ENCODE measurements around the gene ATP11A. TPM values are rescaled to one million over a fixed set of nuclear protein-coding genes. Genes with fewer than 3 reads are reported as not detected.
A peak's percentile ranks its signal among the peaks of the same experiment; 100 is the strongest.

ATP11A gene
- 96.5 TPM for total RNA-seq
- long read RNA-seq, transcript ATP11A-217 (1 exons, 3,542 nt) = major isoform, 13 of 47 reads
- long read RNA-seq, partial matches to known transcripts = 5 of 47 reads
- long read RNA-seq, other reads (novel, unspliced or antisense) = 29 of 47 reads

DNA sequence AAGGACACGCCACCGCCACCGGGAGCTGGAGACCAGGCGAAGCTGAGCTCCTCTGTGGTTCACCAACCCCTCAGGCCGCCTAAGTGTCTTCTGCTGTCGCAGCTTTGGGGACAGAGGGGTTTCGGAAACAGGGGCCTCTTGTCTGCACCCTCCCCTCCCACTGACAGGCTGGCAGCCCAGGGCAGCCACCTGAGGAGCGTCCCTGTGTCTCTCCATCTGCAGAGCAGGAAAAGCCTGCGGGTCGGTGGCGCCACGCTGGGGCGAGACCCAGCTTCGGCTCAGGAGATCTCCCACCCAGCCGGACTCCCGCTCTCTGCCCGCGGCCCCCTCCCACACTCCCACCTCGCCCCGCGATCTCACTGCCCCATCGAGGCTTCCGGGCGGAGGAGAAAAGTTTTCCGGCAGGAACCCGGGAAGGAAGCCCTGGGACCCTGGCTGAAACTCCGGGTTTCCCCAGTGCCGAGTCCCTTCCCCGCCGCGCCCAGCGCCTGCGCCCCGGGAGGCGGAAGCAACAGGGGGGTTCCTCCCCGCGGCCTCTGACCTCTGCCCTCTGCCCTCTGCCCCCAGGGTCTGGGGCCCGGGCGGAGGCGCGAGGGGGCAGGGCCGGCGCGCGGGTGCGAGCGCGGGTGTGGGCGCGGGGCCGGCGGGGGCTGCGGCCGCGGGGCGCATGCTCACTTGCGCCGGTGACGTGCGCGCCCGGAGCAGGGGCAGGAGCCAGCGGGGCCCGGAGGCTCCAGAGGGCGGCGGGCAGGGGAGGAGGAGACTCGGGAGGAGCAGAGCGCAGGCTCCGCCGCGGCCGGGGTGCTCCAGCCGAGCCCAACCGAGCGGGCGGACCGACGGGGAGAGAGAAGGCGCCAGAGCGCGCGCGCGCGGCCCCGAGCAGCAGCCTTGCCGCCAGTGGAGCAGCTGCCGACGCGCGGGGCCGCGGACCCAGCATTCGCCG, at the start of gene ATP11A:
Gene ATP11A (plus strand): TSS at position 736 of the 943 bp plus-strand sequence. CDS start 379 bp downstream, outside the sequence.
- intact Hi-C loops (cut with DNase I) = loop anchor here (2.0 to 5.0 kb wide), 5 partner anchors 21 to 133 kb away; no protein-coding TSS in a partner anchor
- DNase-seq (ENCODE audit: low spot score) = peak; percentile 95

DNA sequence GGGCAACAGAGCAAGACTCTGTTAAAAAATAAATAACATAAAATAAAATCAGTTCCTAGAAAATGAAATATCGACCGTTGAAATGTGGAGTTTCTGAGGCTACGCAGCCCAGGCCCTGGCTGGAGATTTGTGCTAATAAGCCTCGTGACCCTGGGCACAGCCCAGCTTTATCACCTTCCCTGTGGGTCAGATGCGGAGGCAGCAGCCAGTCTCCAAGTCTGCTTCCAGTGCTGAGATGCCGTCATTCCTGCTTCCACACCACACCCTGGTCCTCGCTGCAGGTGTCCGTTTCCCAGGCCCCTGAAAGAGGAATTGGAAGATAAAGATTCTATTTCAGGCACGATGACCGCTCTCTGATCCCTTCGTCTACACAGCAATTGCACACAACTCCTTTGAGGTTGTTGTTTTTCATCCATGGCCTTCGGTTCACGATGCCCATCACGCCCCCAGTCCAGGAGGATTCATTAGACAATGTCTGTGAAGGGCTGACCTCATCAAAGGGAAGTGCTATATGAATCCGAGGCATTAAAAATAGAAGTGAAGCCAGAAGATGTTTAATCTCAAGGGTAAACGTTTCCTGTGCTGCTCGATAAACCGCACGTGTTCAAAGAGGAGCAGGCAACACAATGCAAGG, 48.3 kb upstream of the ATP11A start:
- intact Hi-C loops (cut with DNase I) = loop anchor here (1.0 to 5.0 kb wide), 3 partner anchors 46 to 233 kb away; no protein-coding TSS in a partner anchor

DNA sequence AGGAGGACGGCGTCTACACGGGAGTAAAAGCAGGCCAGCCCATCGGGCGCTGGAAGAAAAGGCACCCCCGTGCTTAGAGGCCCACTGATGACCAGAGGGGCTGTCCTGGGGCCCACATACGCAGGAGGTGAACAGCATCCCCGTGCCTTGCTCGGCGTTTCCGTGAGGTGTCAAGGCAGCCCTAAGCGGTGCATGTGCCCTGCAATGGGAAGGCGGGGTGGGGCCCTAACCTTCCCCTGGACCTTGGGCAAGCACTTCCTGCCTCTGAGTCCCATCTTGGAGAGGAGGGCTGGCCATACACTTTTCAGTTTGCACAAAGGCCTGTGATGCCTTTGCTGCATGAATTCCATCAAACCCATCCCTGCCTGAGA, 47.8 kb upstream of the ATP11A start:
- intact Hi-C loops (cut with DNase I) = loop anchor here (1.0 to 5.0 kb wide), 3 partner anchors 45 to 232 kb away; no protein-coding TSS in a partner anchor

More for the DNA sequence above, 48.3 kb upstream of the ATP11A start:
- peak; percentile 43 for DNase-seq (ENCODE audit: low spot score)

DNA sequence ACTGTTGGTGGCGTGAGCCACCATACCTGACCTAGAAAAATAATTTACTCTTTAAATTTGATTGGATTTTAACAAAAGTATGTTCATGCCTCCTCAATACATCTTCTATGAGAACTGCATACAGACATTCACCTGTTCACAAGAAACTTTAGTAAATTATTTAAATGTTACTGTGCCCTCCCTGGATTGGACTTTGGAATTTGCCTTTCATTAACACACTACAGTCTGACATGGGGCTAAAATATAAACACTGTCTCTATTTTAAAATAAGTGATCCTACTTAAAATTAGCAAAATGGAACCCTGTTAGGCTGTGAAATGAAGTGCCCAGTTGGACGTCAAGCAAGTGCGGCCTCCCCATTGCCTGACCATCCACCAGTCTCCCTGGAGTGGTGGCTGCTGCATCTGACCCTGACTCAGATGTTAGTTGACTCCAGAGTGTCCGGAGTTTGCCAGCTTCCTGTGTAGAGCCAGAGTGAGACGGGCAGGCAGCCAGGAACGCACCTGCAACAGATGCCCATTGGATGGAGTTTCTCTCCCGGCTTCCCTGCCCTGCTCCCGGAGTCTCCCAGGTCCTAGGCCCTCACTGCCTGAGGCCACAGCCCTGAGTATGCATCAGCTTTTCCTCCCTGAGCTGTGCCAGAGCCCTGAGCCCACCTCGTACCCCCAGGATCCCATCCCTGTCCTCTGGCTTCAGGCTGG, 45.9 kb upstream of the ATP11A start:
- DNase-seq (ENCODE audit: low spot score) = peak; percentile 54

More for the DNA sequence above, 47.8 kb upstream of the ATP11A start:
- peak; percentile 59 for DNase-seq (ENCODE audit: low spot score)

DNA sequence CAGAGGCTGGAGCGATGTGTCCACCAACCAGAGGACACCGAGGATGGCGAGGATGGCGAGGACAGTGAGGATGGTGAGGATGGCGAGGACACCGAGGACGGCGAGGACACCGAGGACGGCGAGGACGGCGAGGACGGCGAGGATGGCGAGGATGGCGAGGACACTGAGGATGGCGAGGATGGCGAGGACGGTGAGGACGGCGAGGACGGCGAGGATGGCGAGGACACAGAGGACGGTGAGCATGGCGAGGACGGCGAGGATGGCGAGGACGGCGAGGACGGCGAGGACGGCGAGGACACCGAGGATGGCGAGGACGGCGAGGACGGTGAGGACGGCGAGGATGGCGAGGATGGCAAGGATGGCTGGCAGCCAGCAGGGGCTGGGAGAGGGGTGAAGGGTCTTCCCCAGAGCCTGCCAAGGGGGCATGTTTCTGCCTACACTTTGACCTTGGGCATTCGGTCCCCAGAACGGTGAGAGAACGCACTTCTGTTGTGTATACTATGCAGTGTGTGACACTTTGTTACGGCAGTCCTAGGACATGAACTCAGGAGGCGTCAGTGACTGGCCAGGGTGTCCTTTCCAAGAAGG, 44.4 kb upstream of the ATP11A start:
- intact Hi-C loops (cut with DNase I) = no loop called here
- no peak for DNase-seq (ENCODE audit: low spot score)

More for the DNA sequence above, 45.9 kb upstream of the ATP11A start:
- intact Hi-C loops (cut with DNase I) = loop anchor here (5.0 kb wide), 2 partner anchors 43 to 178 kb away; no protein-coding TSS in a partner anchor

DNA sequence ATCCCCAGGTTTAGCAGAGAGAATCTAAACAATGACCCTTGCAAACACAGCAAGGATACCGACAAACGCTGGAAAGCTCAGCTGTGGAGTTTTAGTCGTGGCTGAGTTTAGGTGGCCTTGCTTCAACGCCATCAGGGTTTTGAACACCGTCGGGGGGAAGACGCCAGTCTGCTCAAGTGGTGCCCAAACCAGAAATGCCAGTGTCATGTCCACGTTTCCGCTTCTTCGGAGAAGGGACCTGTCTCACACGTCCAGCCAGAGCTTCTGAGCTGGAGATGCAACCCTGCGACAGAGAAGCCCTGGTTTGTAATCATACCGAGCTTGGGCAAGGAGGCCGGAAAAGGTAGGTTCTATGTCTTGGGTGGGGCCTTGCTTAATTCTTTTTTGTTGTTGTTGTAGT, 42.6 kb upstream of the ATP11A start:
- peak; percentile 54 for DNase-seq (ENCODE audit: low spot score)
- intact Hi-C loops (cut with DNase I) = no loop called here

DNA sequence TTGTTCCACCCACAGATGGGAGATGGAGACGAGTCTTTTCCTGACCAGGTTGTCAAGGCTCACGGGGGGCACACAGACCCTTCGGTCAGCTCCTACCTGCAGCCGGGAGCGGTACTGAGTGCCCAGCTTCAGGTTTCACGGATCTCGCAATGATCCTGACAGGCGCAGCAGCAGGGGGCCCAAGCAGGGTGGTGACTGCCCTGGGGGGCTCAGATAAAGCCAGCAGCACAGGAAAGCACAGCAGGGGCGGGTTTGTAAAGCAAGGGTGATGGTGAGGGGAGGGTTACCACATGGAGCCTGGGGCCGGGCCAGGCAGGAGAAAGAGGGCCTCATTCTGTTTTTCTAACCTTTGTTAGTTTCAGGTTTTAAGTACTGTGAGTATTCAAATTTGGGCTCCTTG, 41.7 kb upstream of the ATP11A start:
- intact Hi-C loops (cut with DNase I) = no loop called here
- DNase-seq (ENCODE audit: low spot score) = peak; percentile 19

DNA sequence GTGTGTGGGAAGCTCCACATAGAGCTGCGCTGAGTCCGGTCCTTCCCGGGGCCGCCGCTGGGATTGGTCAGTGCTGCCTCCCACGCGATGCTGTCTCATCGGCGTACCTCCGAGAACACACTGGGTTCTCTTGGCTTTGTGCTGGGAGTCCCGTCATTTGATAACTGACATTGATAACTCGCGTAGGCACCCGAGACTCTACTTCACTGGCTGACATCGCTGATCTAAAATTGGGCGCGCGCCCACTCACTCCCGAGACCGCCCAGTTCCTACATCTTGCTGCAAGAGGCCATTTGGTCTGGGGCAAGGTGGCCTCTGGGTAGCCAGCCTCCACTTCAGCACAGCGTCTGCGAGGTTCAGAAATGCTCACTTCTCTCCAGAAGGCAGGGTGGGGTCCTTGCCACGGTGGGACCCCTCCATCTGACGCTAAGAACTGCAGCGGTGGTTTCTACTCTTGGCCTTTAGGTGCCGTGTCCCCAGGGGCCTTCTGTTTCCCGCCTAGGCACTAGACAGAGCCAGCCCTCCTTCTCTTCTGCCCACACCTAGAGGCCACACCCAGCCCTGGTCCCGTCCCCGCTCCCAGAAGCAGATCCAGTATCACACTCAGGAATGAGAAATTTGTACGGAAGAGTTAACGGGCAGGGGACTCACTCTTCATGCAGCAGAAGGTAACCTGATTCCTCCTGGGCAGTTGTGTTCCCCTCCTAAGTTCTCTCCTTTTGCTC, 40.7 kb upstream of the ATP11A start:
- intact Hi-C loops (cut with DNase I) = no loop called here
- peak; percentile 54 for DNase-seq (ENCODE audit: low spot score)

DNA sequence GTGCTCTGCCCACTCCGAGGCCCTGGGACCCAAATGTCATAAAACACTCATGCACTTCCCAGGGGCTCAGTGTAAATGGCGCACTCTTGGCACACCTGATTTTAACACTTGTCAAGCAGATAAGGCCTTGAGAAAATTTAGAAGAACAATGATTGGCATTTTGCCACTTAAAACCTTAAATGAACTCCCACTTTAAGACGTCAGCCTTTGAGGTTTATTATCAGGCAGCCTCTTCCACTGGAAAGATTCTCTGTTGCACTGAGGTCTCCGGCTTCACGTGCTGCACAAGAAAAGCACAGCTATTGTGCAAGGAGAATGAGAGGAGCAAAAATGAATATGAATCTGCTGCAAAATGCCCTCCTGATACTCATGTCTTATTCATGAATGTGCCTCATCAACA, 38.5 kb upstream of the ATP11A start:
- intact Hi-C loops (cut with DNase I) = no loop called here
- DNase-seq (ENCODE audit: low spot score) = no peak

DNA sequence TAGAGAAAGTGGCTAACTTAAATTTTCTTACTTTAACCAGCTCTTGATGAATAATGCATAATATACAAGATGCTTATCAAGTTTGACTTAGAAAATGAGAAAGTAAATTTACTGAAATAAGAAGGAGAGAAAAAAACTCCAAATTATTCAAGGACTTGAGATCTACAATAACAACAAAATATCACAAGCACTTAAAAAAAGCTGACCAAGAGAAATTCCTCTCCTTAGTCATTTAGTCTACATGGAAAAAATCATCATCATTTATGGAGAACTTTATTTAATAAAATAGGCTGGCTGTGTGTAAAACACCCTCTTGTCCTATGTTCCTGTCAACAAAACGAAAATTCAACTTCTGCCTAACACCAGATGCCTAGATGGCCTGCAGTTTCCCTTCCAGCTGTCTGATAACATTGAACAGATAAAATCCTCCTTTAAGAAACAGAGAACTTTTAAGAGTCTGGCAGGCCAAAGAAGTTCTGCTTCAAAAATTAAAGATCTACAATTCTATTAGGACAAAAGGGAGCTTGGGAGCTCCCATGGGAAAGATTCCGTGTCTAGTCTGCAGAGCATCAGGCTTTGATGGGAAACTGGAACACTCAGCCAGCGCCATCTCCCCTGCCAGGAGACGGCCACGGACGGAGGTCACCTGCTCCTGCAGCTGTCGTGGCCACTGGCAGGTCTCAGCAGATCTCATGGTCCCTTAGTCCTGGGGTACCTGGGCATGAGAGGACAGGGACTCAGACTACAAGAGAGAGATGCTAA, 37.9 kb upstream of the ATP11A start:
- intact Hi-C loops (cut with DNase I) = no loop called here
- no peak for DNase-seq (ENCODE audit: low spot score)

DNA sequence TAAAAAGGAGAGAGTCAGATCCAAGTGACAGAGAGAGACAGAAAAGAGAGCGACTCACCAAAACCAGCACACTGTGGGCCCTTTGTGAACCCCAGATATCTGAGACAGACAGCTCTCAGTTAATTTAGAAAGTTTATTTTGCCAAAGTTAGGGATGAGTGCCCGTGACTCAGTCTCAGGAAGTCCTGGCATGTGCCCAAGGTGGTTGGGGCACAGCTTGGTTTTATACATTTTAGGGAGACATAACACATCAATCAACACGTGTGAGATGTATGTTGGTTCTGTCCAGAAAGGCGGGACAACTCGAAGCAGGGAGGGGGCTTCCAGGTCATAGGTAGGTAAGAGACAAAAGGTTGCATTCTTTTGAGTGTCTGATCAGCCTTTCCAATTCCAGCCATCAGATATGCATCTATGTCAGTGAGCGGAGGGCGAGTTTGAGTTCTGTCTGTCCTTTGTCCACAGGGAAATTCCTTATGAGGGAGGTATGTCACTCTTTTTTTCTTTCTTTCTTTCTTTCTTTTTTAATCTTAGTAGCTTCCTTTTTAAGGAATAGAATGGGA, 37.2 kb upstream of the ATP11A start:
- no peak for DNase-seq (ENCODE audit: low spot score)
- intact Hi-C loops (cut with DNase I) = no loop called here

DNA sequence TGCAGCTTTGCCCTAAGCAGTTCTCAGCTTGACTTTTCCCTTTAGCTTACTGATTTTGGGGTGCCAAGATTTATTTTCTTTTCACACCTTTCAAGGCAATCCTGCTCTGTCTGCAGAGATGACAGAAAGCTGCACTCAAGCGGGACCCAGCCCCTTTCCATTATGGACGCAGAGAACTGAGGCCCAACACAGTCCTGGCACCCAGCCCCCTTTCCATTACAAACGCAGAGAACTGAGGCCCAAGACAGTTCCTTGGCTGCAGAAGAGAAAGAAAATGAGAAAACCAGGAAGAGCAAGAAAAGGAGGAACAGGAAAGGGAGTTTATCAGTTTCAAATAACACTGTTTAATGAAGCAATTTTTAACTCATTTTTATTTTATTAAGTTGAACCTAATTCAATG, 36.8 kb upstream of the ATP11A start:
- DNase-seq (ENCODE audit: low spot score) = no peak
- intact Hi-C loops (cut with DNase I) = no loop called here

DNA sequence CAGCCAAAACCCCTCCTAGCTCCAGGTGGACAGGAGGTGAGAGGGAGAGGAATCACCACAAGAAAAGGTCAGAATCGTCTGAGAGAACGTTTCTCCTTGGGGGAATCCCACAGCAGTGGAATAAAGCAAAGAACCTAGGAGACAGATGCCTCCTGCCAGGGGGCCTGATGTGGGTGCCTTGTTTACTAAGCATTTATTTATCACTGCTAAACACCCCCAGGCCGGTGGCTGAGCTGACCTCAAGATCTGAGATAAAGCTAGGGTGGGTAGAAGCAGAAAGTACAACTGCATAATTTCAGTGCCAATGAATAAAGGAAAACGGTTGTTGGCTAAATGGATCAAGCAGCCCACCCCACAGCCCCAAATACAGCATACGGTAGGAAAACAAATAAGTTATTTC, 33.9 kb upstream of the ATP11A start:
- intact Hi-C loops (cut with DNase I) = no loop called here
- DNase-seq (ENCODE audit: low spot score) = no peak

DNA sequence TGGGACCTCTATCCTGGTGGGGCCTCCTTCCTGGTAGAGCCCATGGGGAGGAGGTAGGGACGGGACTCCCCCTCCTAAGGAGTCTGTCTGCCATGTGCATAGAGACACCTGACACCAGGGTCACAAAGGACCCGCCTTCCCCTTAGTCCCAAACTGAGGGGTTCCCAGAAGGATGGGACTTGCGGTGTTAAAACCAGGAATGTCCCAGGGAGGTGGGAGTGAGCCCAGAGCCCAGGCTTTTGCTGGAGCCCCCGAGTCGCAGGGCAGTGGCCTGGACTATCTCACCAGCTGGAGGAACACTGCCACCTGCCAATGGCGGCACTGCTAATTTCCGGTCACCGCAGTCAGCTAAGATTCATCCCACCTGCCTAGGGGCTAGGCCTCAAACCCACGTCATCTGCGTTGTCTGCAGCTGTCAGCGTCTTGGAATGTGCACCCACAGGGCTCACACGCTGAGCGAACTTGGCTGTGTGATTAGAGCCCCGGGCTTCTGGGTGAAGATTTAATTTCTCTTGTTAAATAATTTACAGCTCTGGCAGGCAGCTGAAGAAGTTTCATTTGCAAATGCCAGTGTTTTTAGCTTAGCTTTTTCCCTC, 31.9 kb upstream of the ATP11A start:
- no peak for DNase-seq (ENCODE audit: low spot score)
- intact Hi-C loops (cut with DNase I) = no loop called here

DNA sequence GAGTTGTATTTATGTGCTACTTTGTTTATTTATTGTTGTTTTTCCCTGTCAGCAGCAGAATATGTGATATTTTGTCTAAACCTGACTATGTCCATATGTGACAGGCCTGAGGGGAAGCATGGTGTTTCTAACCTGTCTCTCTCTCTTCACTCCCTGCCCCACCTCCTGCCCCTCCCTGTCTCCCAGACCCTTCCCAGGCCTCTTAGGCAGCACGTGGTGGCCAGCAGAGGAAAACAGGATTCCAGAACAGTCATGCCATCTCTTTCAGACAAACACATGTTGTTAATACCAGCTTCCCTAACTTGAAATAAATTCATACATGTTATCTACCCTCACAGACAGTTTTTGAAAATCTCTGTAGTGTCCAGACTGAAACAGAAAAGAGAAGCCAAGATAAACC, 31.0 kb upstream of the ATP11A start:
- intact Hi-C loops (cut with DNase I) = no loop called here
- peak; percentile 15 for DNase-seq (ENCODE audit: low spot score)

DNA sequence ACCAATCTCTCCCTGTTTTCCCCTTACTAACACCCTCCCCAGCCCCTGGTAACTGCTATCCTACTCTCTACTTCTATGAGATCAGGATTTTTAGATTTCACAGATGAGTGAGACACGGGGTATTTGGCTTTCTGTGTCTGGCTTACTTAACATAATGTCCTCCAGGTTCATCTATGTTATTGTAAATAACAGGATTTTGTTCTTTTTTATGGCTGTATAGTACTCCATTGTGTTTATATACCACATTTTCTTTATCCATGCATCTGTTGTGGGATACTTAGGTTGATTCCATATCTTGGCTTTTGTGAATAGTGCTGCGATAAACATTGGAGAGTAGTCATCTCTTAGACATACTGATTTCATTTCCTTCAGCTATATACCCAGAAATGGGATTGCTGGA, 28.5 kb upstream of the ATP11A start:
- intact Hi-C loops (cut with DNase I) = no loop called here
- no peak for DNase-seq (ENCODE audit: low spot score)

DNA sequence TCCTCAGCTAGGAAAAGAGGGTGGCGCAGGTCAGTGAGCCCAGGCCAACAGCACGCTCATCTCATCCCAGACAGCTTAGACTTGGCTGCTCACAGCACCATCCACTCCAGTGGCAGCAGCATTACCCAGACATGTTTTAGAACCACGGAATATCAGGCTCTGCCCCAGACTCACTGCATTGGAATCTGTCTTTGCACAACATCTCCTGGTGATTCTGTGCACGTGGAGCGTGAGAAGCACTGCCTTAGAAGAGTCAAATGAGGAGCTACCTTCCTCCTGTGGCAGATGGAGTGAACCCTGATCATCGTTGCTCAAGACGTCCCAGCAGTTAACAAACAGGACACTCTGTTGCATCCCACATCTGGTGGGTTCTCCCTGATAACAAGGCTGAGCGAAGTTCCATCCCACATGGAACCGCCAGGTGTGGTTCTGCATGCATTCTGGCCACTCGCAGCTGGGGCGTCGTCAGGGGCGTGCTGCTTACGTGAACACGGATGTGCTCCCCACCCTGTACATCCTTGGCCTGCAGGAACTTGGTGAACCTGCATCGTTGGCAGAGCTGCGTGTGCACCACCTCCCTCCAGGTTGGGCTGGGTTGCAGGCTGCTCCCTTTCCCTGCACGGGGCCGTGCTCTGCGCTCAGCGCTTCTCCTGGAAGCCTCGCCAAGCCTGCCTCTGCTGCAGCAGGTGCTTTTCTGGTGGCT, 25.2 kb upstream of the ATP11A start:
- DNase-seq (ENCODE audit: low spot score) = peak; percentile 31
- intact Hi-C loops (cut with DNase I) = no loop called here
